GM10248 (cell line): ENCODE data around the gene GTSE1.

ENCODE experiments used
- CTCF ChIA-PET: fragments of 300-600 bp; sonication (Branson Sonifier 250); formaldehyde crosslinking; extraction: SDS; loops from one replicate; lab custom pipeline; 2021; ENCODE audit warnings: antibody characterized with exemption; lab: Yijun Ruan, JAX
- POLR2A ChIA-PET: fragments of 350-650 bp; sonication (Branson Sonifier 250); formaldehyde crosslinking; extraction: SDS; loops from one replicate; lab custom pipeline; 2020; ENCODE audit warnings: antibody characterized with exemption; lab: Yijun Ruan, JAX
- DNase-seq: peaks from one replicate; pipeline ENCODE4 v3.0.0; 2012; ENCODE audit errors: extremely low spot score
- CTCF ChIP-seq: IDR thresholded peaks from 2 replicates; pipeline ENCODE4 v1.5.1; 2012; ENCODE audit warnings: mild to moderate bottlenecking, low read depth; ENCODE audit errors: extremely low read depth, missing control alignments, control extremely low read depth

Gene GTSE1

DNA sequence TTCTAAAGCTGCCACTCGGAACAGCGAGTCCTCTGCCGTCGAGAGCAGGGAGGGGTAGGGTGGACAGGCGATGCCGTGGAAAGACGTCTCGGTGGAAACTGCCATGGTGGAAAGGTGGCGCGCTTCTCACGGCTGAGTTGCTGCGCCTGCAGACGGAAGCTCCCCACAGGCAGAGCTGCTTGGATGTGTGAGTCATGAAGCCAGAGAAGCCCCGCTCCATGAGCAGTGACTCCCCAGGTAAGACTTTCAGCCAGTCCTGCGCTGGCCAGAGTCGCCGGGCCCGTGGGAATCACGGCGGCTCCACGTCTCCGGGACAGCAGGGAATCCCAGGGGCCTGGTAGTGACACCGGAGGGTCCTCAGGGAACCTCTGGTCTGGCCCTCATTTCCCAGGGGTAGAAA lies 34.8 kb downstream of the GTSE1 start:
- CTCF ChIA-PET, result interaction anchor here (1.4 kb wide), 1 partner anchor 15 kb away, joined by 4 read pairs; no protein-coding TSS in a partner anchor
- DNase-seq, result no peak
- TF ChIP-seq CTCF, result no peak
- POLR2A ChIA-PET, result no interaction called here

DNA sequence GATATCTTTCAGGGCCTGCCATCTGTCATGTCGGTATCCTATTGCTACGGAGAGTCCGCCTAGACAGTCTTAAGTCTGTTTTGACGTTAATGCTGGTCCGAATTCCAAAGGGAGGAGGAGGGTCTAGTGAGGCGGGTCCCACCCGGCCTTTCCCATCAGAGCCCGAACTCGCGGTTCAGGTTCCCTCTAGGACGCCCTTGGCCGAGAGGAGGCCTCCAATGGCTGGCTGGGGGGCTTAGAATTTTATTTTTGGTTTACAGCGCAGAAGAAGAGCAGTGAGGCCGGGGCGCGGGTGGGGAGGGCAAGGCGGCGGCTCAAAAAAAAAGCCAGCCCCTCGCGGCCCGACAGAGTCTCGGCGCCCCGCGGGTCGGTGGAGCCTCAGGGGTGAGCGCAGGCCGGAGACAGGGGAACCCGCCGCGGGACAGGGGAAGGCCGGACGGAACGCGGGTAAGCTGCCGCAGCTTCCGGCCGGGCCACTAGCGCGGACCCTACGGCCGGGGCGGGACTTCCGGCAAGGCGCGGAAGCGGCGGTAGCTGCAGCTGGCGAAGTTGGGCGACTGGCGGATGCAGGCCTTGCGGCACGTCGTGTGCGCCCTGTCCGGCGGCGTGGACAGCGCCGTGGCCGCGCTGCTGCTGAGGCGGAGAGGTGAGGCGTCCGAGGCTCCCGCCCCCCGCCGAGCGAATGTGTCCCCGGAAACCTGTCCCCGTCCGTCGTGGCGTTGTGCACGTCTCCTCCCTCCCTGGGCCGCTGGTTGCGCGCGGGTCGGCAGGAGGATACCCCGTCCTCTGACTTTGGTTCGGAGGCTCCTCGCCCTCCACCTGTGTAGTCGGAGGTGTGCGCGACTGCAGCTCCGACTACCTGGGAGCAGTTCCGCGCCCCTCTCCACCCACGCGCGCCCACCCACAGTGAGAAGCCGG lies 38.8 kb downstream of the GTSE1 start, which contains the start of gene TRMU:
Gene TRMU (plus strand): TSS at position 514 of the 918 bp plus-strand sequence. CDS start 51 bp downstream, at position 565.
- DNase-seq, result peak; percentile 98
- ChIA-PET POLR2A (interaction anchor here (0.9 kb wide), 1 partner anchor 39 kb away, joined by 3 read pairs; the partner anchor contains the start of gene GTSE1), CTCF (interaction anchor here (1.1 to 3.3 kb wide), 2 partner anchors 213 to 329 kb away, joined by 5 to 13 read pairs; no protein-coding TSS in a partner anchor)
- no peak for TF ChIP-seq CTCF

DNA sequence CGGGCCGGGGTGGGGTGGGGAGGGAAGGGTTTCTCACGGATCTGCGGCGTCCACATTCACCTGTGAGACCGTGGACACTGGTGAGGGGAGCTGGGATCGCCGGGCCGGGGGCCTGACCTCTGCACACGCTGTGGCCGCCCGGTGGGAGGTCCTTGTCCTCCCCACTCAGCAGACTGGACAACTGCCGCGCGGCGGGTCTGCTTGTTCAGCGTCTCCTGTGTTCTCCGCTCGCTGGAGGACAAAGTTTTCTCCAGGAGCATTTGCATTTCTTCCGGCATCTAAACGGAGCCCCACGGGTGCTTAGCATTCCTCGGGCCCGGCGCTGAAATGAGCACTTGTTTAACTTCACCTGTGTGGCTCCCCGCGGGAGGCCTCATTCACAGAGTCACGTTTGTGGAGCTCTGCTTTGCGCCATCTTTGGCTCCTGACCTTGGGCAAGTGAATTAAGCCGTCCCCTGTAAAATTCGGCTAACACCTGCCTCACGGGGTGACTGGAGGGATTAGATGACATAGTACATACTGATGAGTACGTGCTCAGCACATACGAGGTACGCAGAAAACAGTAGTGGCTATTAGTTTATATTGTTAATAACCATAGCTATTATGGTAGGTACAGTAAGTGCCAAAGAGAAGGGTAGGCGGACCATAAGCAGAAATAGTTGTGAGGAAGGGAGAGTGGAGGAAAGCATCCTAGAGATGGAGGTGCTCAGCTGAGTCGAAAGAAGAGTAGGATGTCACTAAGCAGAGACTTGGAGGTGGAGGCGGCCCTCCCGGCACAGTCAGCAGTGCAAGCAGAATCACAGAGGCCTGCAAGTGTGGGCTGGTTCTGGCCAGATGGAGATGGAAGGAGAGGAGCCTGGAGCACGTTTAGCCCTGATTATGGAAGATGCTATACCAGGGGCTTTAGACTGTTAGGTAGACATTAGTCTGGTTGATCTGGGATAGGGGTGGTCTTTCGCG lies 39.7 kb downstream of the GTSE1 start:
- ChIA-PET POLR2A (interaction anchor here (0.5 kb wide), 1 partner anchor 123 kb away, joined by 3 read pairs; no protein-coding TSS in a partner anchor), CTCF (interaction anchor here (0.7 to 3.3 kb wide), 4 partner anchors 26 to 330 kb away, joined by 3 to 13 read pairs (median 6); no protein-coding TSS in a partner anchor)
- TF ChIP-seq CTCF, result no peak
- no peak for DNase-seq

DNA sequence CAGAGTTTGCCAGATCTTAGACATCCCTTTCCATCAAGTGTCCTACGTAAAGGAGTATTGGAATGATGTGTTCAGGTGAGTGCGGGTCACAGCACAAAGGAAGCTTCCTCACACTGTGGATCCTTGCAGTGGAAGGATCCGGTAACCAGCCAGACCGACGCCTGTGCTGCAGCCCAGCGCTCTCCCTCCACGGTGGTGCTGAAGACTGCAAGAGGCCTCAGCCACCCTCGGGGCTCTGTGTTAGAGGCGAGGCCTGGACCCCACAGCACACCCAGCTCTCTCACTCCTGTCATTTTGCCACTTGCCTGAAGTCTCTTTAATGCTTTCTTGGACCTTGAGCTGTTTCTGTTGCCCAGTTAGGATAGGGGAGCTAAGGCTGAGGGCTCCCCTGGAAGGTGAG lies 41.2 kb downstream of the GTSE1 start:
- DNase-seq, result no peak
- POLR2A ChIA-PET, result no interaction called here

GRCh38 chr22:46338636-46339035 lies 42.0 kb downstream of the GTSE1 start:
- no peak for TF ChIP-seq CTCF
- ChIA-PET POLR2A (no interaction called here), CTCF (interaction anchor here (1.1 kb wide), 1 partner anchor 11 kb away, joined by 3 read pairs; no protein-coding TSS in a partner anchor)
- no peak for DNase-seq

More for the DNA sequence above, 41.2 kb downstream of the GTSE1 start:
- no peak for TF ChIP-seq CTCF
- CTCF ChIA-PET, result interaction anchor here (0.6 kb wide), 1 partner anchor 226 kb away, joined by 3 read pairs; no protein-coding TSS in a partner anchor
